ENCODE data around the gene MXD3. TPM values are rescaled to one million over a fixed set of nuclear protein-coding genes. Genes with fewer than 3 reads are reported as not detected.

Gene MXD3
- total and polyA plus RNA-seq, 10 of the 15 experiments (the other 5 are each of a cell fraction or from before 2014, with no cell fraction given) = 0.24 to 29.8 (median 13.5) TPM

DNA sequence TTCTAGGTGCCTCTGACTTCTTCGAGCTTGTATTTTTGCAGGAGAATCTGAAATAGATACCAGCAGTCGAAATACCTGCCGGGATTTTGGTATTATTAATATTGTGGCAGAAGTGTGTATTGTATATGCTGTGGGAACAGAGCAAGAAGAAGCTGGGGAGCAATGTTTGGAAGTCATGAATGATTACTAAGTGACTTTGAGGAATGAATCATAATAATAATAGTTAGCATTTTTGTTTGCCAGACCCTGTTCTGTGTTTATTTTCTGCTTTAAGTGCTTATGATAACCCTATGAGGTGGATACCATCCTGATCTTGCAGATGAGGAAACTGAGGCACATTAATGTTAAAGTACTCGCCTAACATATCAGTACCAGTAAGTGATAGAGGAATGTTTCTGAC, 40.6 kb downstream of the MXD3 start:
- ChIA-PET CTCF (interaction anchor here (1.8 kb wide), 1 partner anchor 39 kb away, joined by 6 read pairs; no protein-coding TSS in a partner anchor), RAD21 (ENCODE audit: unreplicated experiment) (interaction anchor here (0.9 kb wide), 1 partner anchor 157 kb away, joined by 3 read pairs; no protein-coding TSS in a partner anchor), POLR2A (no interaction called here), SMC1A (ENCODE audit: uncharacterized antibody, unreplicated experiment) (interaction anchor here (0.8 to 1.6 kb wide), 3 partner anchors 20 to 157 kb away, joined by 3 to 5 read pairs (median 3); no protein-coding TSS in a partner anchor)
- in situ Hi-C loops (cut with MboI) = no loop called here
- Histone ChIP-seq H3K79me2 (ENCODE audit: control insufficient read depth, insufficient read depth, low read length) (no peaks in the 10 kb centered on the region), H3K4me2 (ENCODE audit: control insufficient read depth, insufficient read depth) (no peak overlapping the region), H3K27ac (ENCODE audit: control insufficient read depth, insufficient read depth) (no peak overlapping the region), H3K9me3 (replicated peaks; ENCODE audit: control insufficient read depth, insufficient read depth, low read length) (no peaks in the 10 kb centered on the region), H3K4me1 (ENCODE audit: control insufficient read depth, insufficient read depth, low read length) (no peaks in the 10 kb centered on the region), H3K36me3 (ENCODE audit: control insufficient read depth in 2 of 2, insufficient read depth in 2 of 2, low read length in 1 of 2) (peaks cover 6 to 17% of the 10 kb centered on the region in 2 experiments), H3K27me3 (replicated peaks in 1 of 2; ENCODE audit: control insufficient read depth in 2 of 2, insufficient read depth in 2 of 2, low read length in 1 of 2) (no peaks in the 10 kb centered on the region), H2AFZ (ENCODE audit: control insufficient read depth, low read depth, low read length) (no peak overlapping the region), H3K9ac (ENCODE audit: control insufficient read depth, insufficient read depth, low read length) (no peak overlapping the region), H4K20me1 (ENCODE audit: control insufficient read depth, insufficient read depth) (no peaks in the 10 kb centered on the region), H3K4me3 (no peak overlapping the region)
- no TSS peak for BruUV-seq (replicated peaks)
- DNase-seq (ENCODE audit: low read depth, low spot score) = no peak
- FAIRE-seq = no peak
- WGBS (ENCODE audit: insufficient coverage, insufficient replicate concordance, low lambda C conversion rate, missing lambda C conversion rate) = 94% methylated on average over 4 of the region's 4 CpGs
- TF ChIP-seq, protein P1, sequence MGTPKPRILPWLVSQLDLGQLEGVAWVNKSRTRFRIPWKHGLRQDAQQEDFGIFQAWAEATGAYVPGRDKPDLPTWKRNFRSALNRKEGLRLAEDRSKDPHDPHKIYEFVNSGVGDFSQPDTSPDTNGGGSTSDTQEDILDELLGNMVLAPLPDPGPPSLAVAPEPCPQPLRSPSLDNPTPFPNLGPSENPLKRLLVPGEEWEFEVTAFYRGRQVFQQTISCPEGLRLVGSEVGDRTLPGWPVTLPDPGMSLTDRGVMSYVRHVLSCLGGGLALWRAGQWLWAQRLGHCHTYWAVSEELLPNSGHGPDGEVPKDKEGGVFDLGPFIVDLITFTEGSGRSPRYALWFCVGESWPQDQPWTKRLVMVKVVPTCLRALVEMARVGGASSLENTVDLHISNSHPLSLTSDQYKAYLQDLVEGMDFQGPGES (IDR thresholded peaks at IDR 0.05) = no peak
- TF ChIP-seq FOXM1 (IDR thresholded peaks at IDR 0.05; ENCODE audit: low read depth, low read length) = no peak
- no peak for TF ChIP-seq SPI1 (IDR thresholded peaks at IDR 0.05; ENCODE audit: borderline replicate concordance, insufficient read depth, low read depth, low read length)
- TF ChIP-seq YBX1 (IDR thresholded peaks at IDR 0.05) = no peak
- TF ChIP-seq EGR1 (IDR thresholded peaks at IDR 0.05; ENCODE audit: borderline replicate concordance in 1 of 2, low read depth in 2 of 2, low read length in 2 of 2) = no peak
- no peak for TF ChIP-seq RAD51 (IDR thresholded peaks at IDR 0.05)
- no peak for TF ChIP-seq WRNIP1 (IDR thresholded peaks at IDR 0.05; ENCODE audit: borderline replicate concordance, low read depth, low read length)
- TF ChIP-seq RFX5 (IDR thresholded peaks at IDR 0.05; ENCODE audit: low read depth, low read length) = no peak
- TF ChIP-seq ZNF24 (IDR thresholded peaks at IDR 0.05) = no peak
- no peak for TF ChIP-seq SMARCA5 (IDR thresholded peaks at IDR 0.05)
- no peak for TF ChIP-seq SREBF2 (IDR thresholded peaks at IDR 0.05; ENCODE audit: low read length)
- TF ChIP-seq SMC3 (IDR thresholded peaks at IDR 0.05; ENCODE audit: borderline replicate concordance, low read length) = no peak
- no peak for TF ChIP-seq HCFC1 (IDR thresholded peaks at IDR 0.05; ENCODE audit: low read length)
- TF ChIP-seq JUND (IDR thresholded peaks at IDR 0.05; ENCODE audit: low read depth, low read length) = no peak
- TF ChIP-seq, protein P2, sequence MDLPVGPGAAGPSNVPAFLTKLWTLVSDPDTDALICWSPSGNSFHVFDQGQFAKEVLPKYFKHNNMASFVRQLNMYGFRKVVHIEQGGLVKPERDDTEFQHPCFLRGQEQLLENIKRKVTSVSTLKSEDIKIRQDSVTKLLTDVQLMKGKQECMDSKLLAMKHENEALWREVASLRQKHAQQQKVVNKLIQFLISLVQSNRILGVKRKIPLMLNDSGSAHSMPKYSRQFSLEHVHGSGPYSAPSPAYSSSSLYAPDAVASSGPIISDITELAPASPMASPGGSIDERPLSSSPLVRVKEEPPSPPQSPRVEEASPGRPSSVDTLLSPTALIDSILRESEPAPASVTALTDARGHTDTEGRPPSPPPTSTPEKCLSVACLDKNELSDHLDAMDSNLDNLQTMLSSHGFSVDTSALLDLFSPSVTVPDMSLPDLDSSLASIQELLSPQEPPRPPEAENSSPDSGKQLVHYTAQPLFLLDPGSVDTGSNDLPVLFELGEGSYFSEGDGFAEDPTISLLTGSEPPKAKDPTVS (IDR thresholded peaks at IDR 0.05; ENCODE audit: low read depth, low read length) = no peak
- TF ChIP-seq FOS (IDR thresholded peaks at IDR 0.05; ENCODE audit: borderline replicate concordance, extremely low read depth, insufficient read length) = no peak
- no peak for TF ChIP-seq DPF2 (IDR thresholded peaks at IDR 0.05)
- no peak for TF ChIP-seq EP300 (IDR thresholded peaks at IDR 0.05; ENCODE audit: borderline replicate concordance in 1 of 2, control insufficient read depth in 1 of 2, low read depth in 2 of 2, low read length in 2 of 2)
- TF ChIP-seq SIX5 (IDR thresholded peaks at IDR 0.05; ENCODE audit: low read depth, low read length, severe bottlenecking) = no peak
- intact Hi-C loops (cut with micrococcal nuclease; ENCODE audit: unreplicated experiment) = no loop called here
- no peak for ATAC-seq

Measured in GM12878 (cell line).